Caco-2 (cell line): ENCODE data around the gene WEE2. TPM values are rescaled to one million over a fixed set of nuclear protein-coding genes. Genes with fewer than 3 reads are reported as not detected.

Experiments used
- BruUV-seq: library from RNA; stranded (reverse); fragments of 400-500 nt; replicated peaks from 2 replicates; lab custom pipeline; 2021; lab: Mats Ljungman, UMichigan
- CTCF ChIA-PET: fragments of 300-600 bp; sonication (Branson Sonifier 250); formaldehyde crosslinking; loops from one replicate; lab custom pipeline; 2022; ENCODE audit warnings: antibody characterized with exemption; lab: Charles Lee
- POLR2A ChIA-PET: fragments of 300-600 bp; sonication (Branson Sonifier 250); formaldehyde crosslinking; loops from one replicate; lab custom pipeline; 2022; ENCODE audit warnings: antibody characterized with exemption; lab: Charles Lee
- DNase-seq, 2 experiments: peaks; one replicate each; pipeline versions ENCODE4 v3.0.0 to v3.0.0-alpha.2; 2020 to 2022
- H3K27me3 ChIP-seq: replicated peaks from 2 replicates; pipeline ENCODE4 v1.6.0; 2011; ENCODE audit warnings: low read length; ENCODE audit not compliant: control insufficient read depth, insufficient read depth
- H3K36me3 ChIP-seq: 2 replicates; pipeline ENCODE4 v1.5.1; 2011; ENCODE audit warnings: low read length; ENCODE audit not compliant: control insufficient read depth, insufficient read depth
- H3K4me1 ChIP-seq: fragments of 250-450 bp; sonication (Bioruptor Pico); 2 replicates; pipeline ENCODE4 v1.5.1; 2020; ENCODE audit warnings: mild to moderate bottlenecking
- H3K4me3 ChIP-seq: 2 replicates; pipeline ENCODE4 v1.5.1; 2011; ENCODE audit warnings: low read depth, mild to moderate bottlenecking, control low read depth, low read length
- H3K9me3 ChIP-seq: fragments of 250-450 bp; sonication (Bioruptor Pico); 2 replicates; pipeline ENCODE4 v1.5.1; 2020; ENCODE audit warnings: mild to moderate bottlenecking, moderate library complexity
- H3K27ac Mint-ChIP-seq: one replicate; pipeline ENCODE4 v1.8.0; 2022; ENCODE audit warnings: mixed read lengths; ENCODE audit not compliant: unreplicated experiment
- H3K27me3 Mint-ChIP-seq: one replicate; pipeline ENCODE4 v1.8.0; 2022; ENCODE audit warnings: mixed read lengths; ENCODE audit not compliant: insufficient read depth, unreplicated experiment
- H3K36me3 Mint-ChIP-seq: one replicate; pipeline ENCODE4 v1.8.0; 2022; ENCODE audit warnings: mild to moderate bottlenecking, mixed read lengths; ENCODE audit not compliant: insufficient read depth, unreplicated experiment
- H3K4me1 Mint-ChIP-seq: one replicate; pipeline ENCODE4 v1.8.0; 2022; ENCODE audit warnings: low read depth, mixed read lengths; ENCODE audit not compliant: unreplicated experiment
- H3K4me3 Mint-ChIP-seq: one replicate; pipeline ENCODE4 v1.8.0; 2022; ENCODE audit warnings: mild to moderate bottlenecking, moderate library complexity, mixed read lengths; ENCODE audit not compliant: unreplicated experiment
- H3K9me3 Mint-ChIP-seq: one replicate; pipeline ENCODE4 v1.8.0; 2022; ENCODE audit warnings: mixed read lengths; ENCODE audit not compliant: unreplicated experiment
- intact Hi-C: fragments of 100-400 bp; cut with micrococcal nuclease; formaldehyde crosslinking; loops from one replicate; pipeline ENCODE4 v1.10.0; 2022; ENCODE audit not compliant: unreplicated experiment
- total RNA-seq: library from RNA; stranded (reverse); gene quantifications from 2 replicates; pipeline ENCODE4 v1.2.3, GENCODE V29; 2022
- TF ChIP-seq, protein P1 (sequence below), 2 experiments: fragments of 200-600 bp in 1 of 2; IDR thresholded peaks; 1 replicate in 1 of 2; 2 replicates in 1 of 2; pipeline versions ENCODE4 v1.5.1 to v1.8.0; 2011 to 2022; ENCODE audit warnings: antibody characterized with exemption in 1 of 2, control low read depth in 1 of 2, inconsistent platforms in 1 of 2, low read depth in 1 of 2, low read length in 1 of 2, mild to moderate bottlenecking in 1 of 2, moderate library complexity in 1 of 2; ENCODE audit not compliant: insufficient read depth in 1 of 2, severe bottlenecking in 1 of 2, unreplicated experiment in 1 of 2

WEE2 gene
- total RNA-seq, 1 experiment from 2014 or later: 1.0 TPM

DNA sequence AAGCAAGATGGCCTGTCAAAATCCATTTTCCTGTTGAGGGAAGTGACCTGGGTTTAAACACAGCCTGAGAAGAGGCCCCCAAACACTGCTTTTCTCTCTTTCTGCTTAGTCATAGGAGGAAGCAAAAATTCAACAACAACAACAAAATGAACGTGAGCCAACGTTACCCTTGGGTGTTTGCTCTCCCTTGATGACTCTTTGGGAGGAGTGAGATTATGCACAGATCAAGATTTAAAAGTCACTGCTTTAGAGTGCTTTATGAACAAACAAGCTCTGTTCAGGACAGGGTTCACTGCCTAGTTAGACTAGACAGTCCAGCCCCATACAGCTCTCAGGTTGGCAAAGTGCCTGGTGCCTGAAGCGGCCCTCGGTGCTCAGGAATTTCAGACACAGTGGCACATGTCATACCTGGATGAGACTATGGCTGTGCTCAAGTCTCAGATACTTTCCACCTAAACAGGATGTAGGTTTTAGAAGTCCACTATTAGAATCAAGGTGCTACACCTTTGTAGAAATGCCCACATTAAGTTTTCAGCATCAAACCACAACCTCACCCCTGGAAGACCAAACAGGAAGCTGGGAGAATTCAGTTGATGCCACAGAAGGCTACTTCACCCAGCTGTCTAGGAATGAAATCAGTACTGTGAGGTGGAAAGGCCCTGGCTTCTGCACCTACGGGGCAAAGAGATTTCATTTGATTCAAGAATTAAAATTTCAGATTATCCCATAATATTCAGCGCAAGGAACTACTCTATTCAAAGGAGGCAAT lies 44.9 kb upstream of the WEE2 start:
- ChIA-PET CTCF (no interaction called here), POLR2A (no interaction called here)

DNA sequence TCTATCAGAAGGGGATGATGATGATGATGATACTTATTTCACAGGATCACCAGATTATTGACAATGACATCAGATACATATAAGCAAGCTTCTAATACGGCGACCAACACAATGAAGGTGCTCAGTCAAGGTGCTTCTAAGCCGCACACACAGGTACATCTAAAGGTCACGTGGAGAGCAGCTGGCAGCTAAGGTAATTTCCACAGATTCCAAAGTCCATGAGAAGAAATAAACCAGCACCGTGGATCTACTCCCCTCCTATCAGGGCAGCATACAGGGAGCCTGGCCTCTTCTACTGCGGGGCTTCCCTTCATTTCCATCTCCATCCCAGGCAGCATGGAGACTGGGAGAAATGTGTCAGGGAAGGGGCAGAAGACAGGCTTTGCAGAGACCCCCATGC lies 43.7 kb upstream of the WEE2 start:
- H3K36me3 ChIP-seq: no peaks in the 10 kb centered on the region; the same call in 1 of the 2 replicates
- TF ChIP-seq, protein P1, sequence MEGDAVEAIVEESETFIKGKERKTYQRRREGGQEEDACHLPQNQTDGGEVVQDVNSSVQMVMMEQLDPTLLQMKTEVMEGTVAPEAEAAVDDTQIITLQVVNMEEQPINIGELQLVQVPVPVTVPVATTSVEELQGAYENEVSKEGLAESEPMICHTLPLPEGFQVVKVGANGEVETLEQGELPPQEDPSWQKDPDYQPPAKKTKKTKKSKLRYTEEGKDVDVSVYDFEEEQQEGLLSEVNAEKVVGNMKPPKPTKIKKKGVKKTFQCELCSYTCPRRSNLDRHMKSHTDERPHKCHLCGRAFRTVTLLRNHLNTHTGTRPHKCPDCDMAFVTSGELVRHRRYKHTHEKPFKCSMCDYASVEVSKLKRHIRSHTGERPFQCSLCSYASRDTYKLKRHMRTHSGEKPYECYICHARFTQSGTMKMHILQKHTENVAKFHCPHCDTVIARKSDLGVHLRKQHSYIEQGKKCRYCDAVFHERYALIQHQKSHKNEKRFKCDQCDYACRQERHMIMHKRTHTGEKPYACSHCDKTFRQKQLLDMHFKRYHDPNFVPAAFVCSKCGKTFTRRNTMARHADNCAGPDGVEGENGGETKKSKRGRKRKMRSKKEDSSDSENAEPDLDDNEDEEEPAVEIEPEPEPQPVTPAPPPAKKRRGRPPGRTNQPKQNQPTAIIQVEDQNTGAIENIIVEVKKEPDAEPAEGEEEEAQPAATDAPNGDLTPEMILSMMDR (IDR thresholded peaks at IDR 0.05; ENCODE audit: insufficient read depth in 1 of 2, low read depth in 1 of 2, low read length in 1 of 2, severe bottlenecking in 1 of 2, unreplicated experiment in 1 of 2): no peak
- no peak overlapping the region for H3K4me3 ChIP-seq
- no peaks in the 10 kb centered on the region for H3K27me3 Mint-ChIP-seq
- H3K27me3 ChIP-seq: no peaks in the 10 kb centered on the region
- POLR2A ChIA-PET: no interaction called here
- peaks cover 21% of the 10 kb centered on the region for H3K36me3 Mint-ChIP-seq
- H3K27ac Mint-ChIP-seq: no peak overlapping the region
- H3K9me3 Mint-ChIP-seq: no peaks in the 10 kb centered on the region
- no TSS peak for BruUV-seq
- H3K4me3 Mint-ChIP-seq: no peak overlapping the region
- H3K4me1 ChIP-seq: no peaks in the 10 kb centered on the region
- intact Hi-C loops: no loop called here
- no peak for DNase-seq
- CTCF ChIA-PET: no interaction called here
- no peaks in the 10 kb centered on the region for H3K4me1 Mint-ChIP-seq
- H3K9me3 ChIP-seq: no peaks in the 10 kb centered on the region

More for the DNA sequence above, 44.9 kb upstream of the WEE2 start:
- no peaks in the 10 kb centered on the region for H3K4me1 ChIP-seq
- Mint-ChIP-seq H3K4me1 (no peaks in the 10 kb centered on the region), H3K36me3 (peaks cover 21% of the 10 kb centered on the region), H3K4me3 (no peak overlapping the region), H3K27ac (no peak overlapping the region), H3K27me3 (no peaks in the 10 kb centered on the region), H3K9me3 (no peaks in the 10 kb centered on the region)
- H3K9me3 ChIP-seq: no peaks in the 10 kb centered on the region
- TF ChIP-seq, protein P1 (IDR thresholded peaks at IDR 0.05; ENCODE audit: insufficient read depth in 1 of 2, low read depth in 1 of 2, low read length in 1 of 2, severe bottlenecking in 1 of 2, unreplicated experiment in 1 of 2): no peak
- no TSS peak for BruUV-seq
- intact Hi-C loops: no loop called here
- H3K4me3 ChIP-seq: no peak overlapping the region
- DNase-seq: no peak
- no peaks in the 10 kb centered on the region for H3K27me3 ChIP-seq
- no peaks in the 10 kb centered on the region; the same call in 1 of the 2 replicates for H3K36me3 ChIP-seq

DNA sequence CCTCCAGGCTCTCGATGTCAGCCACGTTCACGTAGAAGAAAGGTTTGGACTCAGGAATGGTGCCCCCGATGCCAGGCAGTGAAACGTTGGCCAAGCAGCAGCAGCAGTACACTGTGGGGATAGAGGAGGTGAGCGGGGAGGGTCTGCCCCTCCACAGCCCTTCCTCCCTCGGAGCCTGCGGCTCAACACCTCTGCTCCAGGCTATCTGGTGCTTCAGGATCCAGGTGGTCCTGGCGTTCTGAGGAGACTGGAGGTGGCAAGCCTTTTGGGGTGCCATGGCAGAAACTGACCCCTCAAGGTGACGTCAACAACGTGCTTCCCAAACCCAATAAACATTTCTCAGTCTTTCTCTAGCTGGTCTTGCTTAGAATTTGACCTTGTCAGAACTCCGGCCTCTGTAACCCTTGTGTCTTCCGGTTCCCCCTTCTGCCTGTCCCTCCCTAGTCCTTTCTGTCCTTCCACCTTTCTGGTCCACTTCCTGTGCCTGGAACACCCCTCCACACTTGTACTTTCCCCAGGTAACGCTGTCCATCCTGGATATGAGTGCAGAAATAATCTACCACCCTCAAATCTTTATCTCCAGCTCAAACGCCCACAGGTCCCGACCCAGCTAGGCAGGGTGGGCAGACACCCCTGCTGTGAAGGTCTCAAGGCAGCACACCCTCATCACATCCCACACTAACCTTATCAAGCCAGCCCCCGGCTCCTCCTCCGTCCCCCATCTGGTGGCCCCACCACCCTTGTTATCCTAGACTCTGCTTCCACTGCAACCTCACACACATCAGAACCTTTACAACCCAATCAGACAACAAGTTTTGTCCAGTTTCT lies 42.7 kb upstream of the WEE2 start:
- no peak for DNase-seq
- Mint-ChIP-seq H3K4me1 (no peaks in the 10 kb centered on the region), H3K4me3 (no peak overlapping the region), H3K9me3 (no peaks in the 10 kb centered on the region), H3K36me3 (peaks cover 16% of the 10 kb centered on the region), H3K27me3 (no peaks in the 10 kb centered on the region), H3K27ac (no peak overlapping the region)
- Histone ChIP-seq H3K36me3 (no peaks in the 10 kb centered on the region; the same call in 1 of the 2 replicates), H3K4me1 (no peaks in the 10 kb centered on the region), H3K4me3 (no peak overlapping the region), H3K9me3 (no peaks in the 10 kb centered on the region), H3K27me3 (no peaks in the 10 kb centered on the region)
- CTCF ChIA-PET: no interaction called here
- BruUV-seq: no TSS peak
- POLR2A ChIA-PET: no interaction called here
- intact Hi-C loops: no loop called here
- TF ChIP-seq, protein P1 (IDR thresholded peaks at IDR 0.05; ENCODE audit: insufficient read depth in 1 of 2, low read depth in 1 of 2, low read length in 1 of 2, severe bottlenecking in 1 of 2, unreplicated experiment in 1 of 2): no peak
